GM19397 (cell line): ENCODE data around the gene MECP2.

Source experiments
- ATAC-seq: cut with Tn5 transposase; IDR thresholded peaks from one replicate; pipeline ENCODE4 v1.9.1; 2021; ENCODE audit warnings: mild to moderate bottlenecking, moderate library complexity; ENCODE audit not compliant: unreplicated experiment

The MECP2 gene

DNA sequence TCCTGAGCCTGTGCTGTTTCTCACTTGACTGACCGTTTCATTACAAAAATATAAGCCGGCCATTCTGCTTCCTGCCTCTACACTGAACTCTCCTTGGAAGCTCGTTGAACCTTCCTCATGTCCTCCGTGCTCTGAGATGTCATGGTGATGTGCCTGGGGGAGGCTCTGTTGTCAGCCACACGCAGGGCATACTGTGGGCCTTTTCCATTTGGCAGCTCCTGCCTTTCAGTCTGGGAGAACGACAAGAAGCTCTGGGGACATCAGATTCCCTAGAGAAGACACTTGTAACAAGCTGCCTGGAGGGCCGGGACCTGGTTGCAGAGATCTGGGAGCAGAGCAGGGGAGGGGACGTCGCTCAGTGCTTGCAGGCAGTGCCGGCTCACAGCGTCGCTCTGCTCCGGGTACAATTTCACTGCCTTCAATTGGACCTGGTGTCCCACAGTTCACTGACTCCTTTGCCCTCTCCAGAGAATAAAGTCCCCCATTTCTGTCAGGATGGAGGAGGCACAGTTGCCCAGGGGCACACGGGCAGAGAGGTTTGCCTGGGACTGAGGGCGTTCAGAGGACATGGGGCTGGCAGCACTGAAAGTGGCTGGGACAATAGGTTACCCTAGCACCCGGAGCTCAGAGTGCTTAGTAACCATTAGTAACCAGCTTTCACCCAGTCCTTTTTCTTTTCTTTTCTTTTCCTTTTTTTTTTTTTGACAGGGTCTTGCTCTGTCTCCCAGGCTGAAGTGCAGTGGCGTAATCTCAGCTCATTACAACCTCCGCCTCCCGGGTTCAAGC, 19.1 kb upstream of the MECP2 start:
- ATAC-seq, result no peak

DNA sequence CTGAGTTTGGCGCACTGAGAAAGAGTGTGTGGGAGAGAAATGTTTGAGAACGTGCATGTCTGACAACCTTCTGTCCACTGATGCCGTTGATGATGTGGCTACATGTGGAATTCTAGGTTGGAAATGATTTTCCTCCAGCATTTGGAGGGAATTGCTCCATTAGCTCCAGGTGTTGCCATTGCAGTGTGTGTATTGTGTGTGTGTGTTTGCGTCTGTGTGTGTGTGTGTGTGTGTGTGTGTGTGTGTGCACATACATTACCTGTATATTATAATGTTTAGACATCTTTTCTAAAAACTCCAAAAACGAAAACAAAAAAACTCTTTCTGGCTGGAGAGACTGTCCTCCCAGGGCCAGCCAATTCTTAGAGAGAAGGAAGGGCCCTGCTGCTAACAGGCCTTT, 18.2 kb upstream of the MECP2 start:
- no peak for ATAC-seq

GRCh38 chrX:154115071-154115470, 17.6 kb upstream of the MECP2 start:
- ATAC-seq, result no peak

DNA sequence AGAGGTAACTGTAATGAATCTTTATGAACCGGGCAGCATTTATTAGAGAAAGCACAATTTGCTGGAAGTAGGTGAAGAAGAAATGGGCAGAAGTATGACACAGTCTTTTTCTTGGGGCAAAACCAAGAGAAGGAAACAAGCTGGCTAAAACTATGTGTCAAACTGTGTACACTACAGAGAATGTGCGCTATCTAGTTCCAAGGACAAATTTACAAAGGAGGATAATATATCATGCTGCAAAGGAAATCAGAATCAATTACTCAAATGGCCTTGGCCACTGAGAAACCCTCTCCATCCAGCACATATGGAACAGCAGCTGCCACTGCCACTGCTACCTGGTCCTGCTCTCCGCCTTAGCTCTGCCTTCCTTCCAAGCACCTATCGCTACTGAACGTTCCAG, 17.1 kb upstream of the MECP2 start:
- no peak for ATAC-seq

DNA sequence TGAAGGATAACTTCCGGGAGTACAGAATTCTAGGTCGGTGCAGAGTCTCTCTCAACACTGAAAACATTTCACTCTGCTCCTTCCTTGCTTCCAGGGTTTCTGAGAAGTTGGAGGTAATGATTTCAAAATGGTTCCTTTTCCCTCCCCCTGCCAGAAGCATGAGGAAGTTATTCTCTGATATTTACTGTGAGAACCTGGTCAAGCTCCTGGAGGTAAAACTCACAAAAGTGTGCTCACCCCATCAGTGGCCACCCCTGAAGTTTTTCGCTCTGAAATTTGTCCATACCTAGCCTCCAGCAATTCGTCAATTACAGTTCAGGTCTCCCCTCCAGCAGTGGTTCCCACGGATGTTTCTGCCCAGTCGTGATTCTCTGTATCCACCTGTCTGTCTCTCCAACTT, 16.2 kb upstream of the MECP2 start:
- ATAC-seq, result no peak

DNA sequence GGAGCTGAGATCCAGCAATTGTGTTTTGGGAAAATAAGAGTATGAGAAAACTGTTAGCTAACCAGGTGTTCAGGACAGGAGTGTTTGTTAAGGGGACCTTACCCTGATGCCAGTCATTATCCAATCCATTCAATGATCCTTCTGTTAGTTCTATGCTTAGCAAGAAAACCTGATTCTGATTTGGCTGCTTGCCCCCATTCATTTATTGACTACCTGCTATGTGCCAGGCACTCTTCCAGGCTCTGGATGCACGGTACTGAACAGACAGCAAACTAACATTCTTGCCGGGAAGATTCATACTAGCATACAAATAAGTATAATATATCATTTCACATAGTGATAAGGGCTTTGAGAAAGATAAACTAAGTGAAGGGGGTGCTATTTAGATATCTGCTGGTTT, 1.0 kb upstream of the MECP2 start:
- ATAC-seq, result no peak

- peak; percentile 50 for ATAC-seq
These were observed 421 bp downstream of the MECP2 start for GRCh38 chrX:154097003-154097588.

GRCh38 chrX:154096140-154097002, 1.1 kb downstream of the MECP2 start:
- no peak for ATAC-seq

- no peak for ATAC-seq
These were observed 2.7 kb downstream of the MECP2 start for GRCh38 chrX:154094833-154095232.

DNA sequence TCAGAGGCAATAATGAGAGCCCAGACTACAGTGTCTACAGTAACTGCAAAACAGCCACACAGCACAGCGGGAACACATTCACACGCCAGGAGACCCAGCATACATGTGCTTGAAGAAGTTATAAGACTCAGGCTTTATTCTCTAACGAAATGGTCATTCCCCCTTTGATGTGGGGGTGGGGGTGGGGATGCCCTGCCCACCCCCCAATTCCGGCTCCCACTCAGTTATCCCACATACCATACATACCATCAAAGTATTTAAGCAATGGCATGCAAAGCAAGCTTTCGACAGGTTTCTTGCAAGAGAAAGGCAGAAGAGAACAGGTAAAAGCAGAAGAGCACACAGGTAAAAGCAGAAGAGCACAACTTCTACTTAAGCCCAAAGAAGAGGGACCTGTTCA, 3.6 kb downstream of the MECP2 start:
- ATAC-seq, result no peak

DNA sequence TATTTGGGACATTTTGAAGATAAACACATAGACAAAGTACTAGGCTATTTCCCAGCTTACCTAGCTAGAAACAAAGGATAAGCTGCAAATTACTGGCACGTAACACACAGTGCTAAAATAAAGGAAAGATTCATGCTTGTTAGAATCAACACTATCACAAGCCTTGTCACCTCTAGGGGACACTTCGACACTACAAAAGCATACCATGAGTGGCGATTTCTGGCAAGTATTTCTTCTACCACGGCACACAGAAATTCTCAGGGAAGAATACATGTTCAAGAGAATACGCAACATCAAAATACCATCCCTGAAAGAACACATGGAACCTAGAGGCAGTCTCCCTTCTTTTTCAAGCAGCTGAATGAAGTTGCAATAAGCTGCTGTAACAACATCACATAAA, 5.1 kb downstream of the MECP2 start:
- ATAC-seq, result no peak

- no peak for ATAC-seq
These were observed 5.8 kb downstream of the MECP2 start for GRCh38 chrX:154091678-154092077.

GRCh38 chrX:154090731-154091130, 6.8 kb downstream of the MECP2 start:
- ATAC-seq, result no peak

DNA sequence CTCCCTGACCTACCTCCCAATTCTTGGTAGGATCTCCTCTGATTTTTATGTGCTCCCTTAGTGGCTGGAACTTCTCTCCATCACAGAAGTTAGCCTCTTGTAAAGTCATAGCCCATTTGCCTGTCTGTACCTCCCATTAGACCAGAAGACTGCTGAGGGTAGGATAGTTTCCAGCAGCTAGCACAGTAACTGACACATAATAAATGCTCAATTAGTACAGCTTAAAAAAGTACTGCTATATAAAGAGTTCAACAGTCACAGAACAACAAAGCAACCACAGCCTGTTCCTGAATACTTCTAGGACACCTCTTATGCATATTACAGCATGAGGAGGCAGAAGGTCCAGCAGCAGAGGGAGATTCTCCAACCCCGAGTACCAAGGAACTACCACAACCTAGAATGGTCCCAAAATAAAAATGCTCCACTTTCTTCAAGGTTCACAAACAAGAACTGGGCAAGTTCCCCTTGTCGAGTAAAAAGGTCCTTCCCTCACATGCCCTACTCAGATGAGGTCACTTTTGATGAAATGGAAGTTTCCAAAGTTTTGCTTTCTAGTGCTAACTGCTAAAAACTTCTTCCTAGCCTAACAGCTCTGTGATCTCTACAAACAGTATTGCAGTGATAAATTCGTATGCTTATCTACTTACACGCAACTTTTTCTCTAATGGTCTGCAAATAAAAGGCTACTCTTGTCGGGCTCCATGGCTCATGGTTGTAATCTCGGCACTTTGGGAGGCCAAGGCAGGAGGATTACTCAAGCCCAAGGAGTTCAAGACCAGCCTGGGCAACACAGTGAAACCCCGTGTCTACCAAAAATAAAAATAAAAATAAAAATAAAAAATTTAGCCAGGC, 12.8 kb downstream of the MECP2 start:
- ATAC-seq, result no peak

GRCh38 chrX:154083126-154083517, 14.4 kb downstream of the MECP2 start:
- no peak for ATAC-seq

DNA sequence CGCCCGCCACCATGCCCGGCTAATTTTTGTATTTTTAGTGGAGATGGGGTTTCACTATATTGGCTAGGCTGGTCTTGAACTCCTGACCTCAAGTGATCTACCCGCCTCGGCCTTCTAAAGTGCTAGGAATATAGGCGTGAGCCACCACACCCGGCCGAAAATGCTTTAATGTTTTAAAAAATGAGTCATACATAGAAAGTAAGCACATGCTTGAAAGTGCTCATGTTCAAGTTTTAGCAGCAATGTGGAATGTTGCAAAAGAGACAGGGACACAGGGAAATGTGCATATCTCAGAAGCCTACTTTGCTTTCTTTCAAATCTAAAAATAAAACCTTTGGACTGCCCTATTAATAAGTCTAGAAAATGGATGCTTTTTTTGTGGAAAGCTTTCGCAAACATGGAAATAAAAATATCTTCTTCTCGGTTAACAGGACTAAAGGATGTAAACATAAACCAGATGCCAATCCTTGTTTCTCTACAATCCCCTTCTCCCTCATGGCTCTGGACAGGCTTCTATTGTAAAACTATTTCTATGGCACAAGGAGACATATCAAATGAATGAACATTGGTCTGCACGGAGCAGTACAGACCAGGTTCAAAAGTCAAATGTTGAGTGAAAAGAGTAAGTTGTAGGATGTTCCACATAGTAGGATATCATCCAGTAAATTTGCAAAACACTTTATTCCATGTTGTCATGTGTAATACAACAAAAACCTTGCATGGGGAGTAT, 15.0 kb downstream of the MECP2 start:
- ATAC-seq, result no peak

DNA sequence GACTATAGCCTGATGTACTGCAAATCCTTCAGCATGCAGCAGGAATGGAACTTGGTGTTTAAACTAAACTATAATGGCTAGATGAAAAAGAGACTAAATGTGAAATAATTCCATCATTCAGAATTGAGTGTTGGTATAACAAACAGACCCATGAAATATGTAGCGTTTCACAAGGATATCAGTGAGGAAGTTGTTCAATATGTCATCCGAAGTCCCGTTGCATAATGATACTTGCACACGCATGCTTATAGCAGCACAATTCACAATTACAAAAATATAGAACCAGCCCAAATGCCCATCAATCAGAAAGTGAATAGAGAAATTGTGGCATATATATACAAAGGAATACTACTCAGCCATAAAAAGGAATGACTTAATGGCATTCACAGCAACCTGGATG, 20.4 kb downstream of the MECP2 start:
- no peak for ATAC-seq

GRCh38 chrX:154074199-154074598, 23.3 kb downstream of the MECP2 start:
- ATAC-seq, result no peak

GRCh38 chrX:154072192-154072591, 25.3 kb downstream of the MECP2 start:
- ATAC-seq, result no peak

- ATAC-seq, result no peak
These were observed 29.0 kb downstream of the MECP2 start for GRCh38 chrX:154068560-154068959.
